Measurements from ENCODE around the gene GPR183.

The GPR183 gene

DNA sequence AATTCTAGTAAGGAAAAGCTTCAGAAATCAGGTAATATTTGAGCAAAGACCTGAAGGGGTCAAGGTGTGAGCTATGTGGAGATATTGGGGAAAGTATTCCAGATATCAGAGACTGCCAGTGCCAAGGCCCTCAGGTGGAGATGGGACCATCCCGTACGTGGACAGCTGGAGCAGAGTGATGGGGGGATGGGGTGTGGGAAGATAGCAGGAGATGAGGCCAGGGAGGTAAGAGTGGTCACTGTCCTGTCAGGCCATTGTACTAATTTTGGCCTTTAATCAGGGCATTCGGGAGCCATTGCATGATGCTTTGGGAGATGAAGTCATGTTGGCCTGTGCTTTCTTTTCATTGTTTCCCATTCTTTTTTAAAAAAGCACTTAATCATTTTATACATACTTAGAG, 36.0 kb downstream of the GPR183 start:
- no peak overlapping the region for H3K4me3 ChIP-seq (ENCODE audit: low read depth, low read length)
- H3K36me3 ChIP-seq (ENCODE audit: control insufficient read depth in 2 of 2, insufficient read depth in 1 of 2, low read length in 2 of 2), result peaks cover 0 to 3% of the 10 kb centered on the region in 2 experiments; a peak in 1 of 3 replicates
- no peaks in the 10 kb centered on the region for H3K9me3 ChIP-seq (ENCODE audit: control insufficient read depth, insufficient read depth, low read depth, low read length)
- TF ChIP-seq ZNF701 (tag by site-specific recombination; IDR thresholded peaks at IDR 0.05) (no peak), ZNF660 (tag by site-specific recombination; IDR thresholded peaks at IDR 0.05) (no peak), ELK4 (IDR thresholded peaks at IDR 0.05; ENCODE audit: borderline replicate concordance, low read depth, low read length) (no peak), ZNF596 (tag by site-specific recombination; IDR thresholded peaks at IDR 0.05) (no peak), ZNF335 (tag by site-specific recombination; conservative IDR thresholded peaks at IDR 0.05) (no peak), ZNF223 (tag by site-specific recombination; IDR thresholded peaks at IDR 0.05) (no peak), ZBTB20 (tag by site-specific recombination; IDR thresholded peaks at IDR 0.05) (no peak), ZNF560 (tag by site-specific recombination; IDR thresholded peaks at IDR 0.05; ENCODE audit: borderline replicate concordance) (no peak), SP3 (tag by site-specific recombination; IDR thresholded peaks at IDR 0.05) (no peak), ZNF280C (tag by site-specific recombination; IDR thresholded peaks at IDR 0.05) (no peak), ZNF221 (tag by site-specific recombination; IDR thresholded peaks at IDR 0.05; ENCODE audit: borderline replicate concordance) (no peak)
- TF ChIP-seq, protein P1, sequence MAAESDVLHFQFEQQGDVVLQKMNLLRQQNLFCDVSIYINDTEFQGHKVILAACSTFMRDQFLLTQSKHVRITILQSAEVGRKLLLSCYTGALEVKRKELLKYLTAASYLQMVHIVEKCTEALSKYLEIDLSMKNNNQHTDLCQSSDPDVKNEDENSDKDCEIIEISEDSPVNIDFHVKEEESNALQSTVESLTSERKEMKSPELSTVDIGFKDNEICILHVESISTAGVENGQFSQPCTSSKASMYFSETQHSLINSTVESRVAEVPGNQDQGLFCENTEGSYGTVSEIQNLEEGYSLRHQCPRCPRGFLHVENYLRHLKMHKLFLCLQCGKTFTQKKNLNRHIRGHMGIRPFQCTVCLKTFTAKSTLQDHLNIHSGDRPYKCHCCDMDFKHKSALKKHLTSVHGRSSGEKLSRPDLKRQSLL (tag by site-specific recombination; IDR thresholded peaks at IDR 0.05), result no peak
- ChIA-PET CTCF (interaction anchor here (1.2 to 8.2 kb wide), 5 partner anchors 12 to 169 kb away, joined by 3 to 146 read pairs (median 11); no protein-coding TSS in a partner anchor), POLR2A (no interaction called here)
- H3K27ac ChIP-seq (ENCODE audit: extremely low read depth, low read depth, low read length), result no peak overlapping the region
- no peaks in the 10 kb centered on the region for H3K4me1 ChIP-seq (ENCODE audit: control insufficient read depth, insufficient read depth, low read length)

DNA sequence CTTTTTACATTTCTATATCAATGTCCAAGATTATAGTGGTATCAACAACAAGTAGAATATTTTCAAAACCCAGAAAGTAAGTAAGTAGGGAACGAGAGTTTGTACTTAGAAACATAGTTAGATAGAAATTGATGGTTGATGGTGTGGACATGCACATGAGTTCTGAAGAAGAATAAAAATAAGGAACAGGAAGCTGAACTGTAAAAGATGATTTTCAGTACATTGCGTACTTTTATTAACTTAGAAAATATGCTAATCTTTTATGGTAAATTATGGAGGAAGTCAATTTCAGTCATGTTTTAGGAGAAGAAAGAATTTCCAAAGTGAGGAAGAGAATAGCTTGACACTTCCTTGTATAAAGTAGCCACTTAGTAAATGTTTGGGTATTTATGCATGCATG, 36.7 kb downstream of the GPR183 start:
- Histone ChIP-seq H3K27ac (ENCODE audit: extremely low read depth, low read depth, low read length) (no peak overlapping the region), H3K4me1 (ENCODE audit: control insufficient read depth, insufficient read depth, low read length) (no peaks in the 10 kb centered on the region), H3K4me3 (ENCODE audit: low read depth, low read length) (no peak overlapping the region), H3K9me3 (ENCODE audit: control insufficient read depth, insufficient read depth, low read depth, low read length) (no peaks in the 10 kb centered on the region), H3K36me3 (ENCODE audit: control insufficient read depth in 2 of 2, insufficient read depth in 1 of 2, low read length in 2 of 2) (peaks cover 0 to 3% of the 10 kb centered on the region in 2 experiments; a peak in 1 of 3 replicates)
- TF ChIP-seq ZNF302 (tag by site-specific recombination; IDR thresholded peaks at IDR 0.05; ENCODE audit: low read depth) (no peak), ELK4 (IDR thresholded peaks at IDR 0.05; ENCODE audit: borderline replicate concordance, low read depth, low read length) (no peak), PATZ1 (tag by site-specific recombination; IDR thresholded peaks at IDR 0.05) (no peak), ZNF175 (tag by site-specific recombination; IDR thresholded peaks at IDR 0.05) (no peak), ZNF621 (tag by site-specific recombination; IDR thresholded peaks at IDR 0.05) (no peak), ZNF561 (tag by site-specific recombination; IDR thresholded peaks at IDR 0.05; ENCODE audit: borderline replicate concordance) (no peak)
- ChIA-PET POLR2A (no interaction called here), CTCF (interaction anchor here (0.6 to 8.2 kb wide), 15 partner anchors 10 to 170 kb away, joined by 3 to 146 read pairs (median 5); partner anchors contain the start of gene GPR18)
